IMR-90 (cell line): ENCODE results near the gene ADCY2. TPM values are rescaled to one million over a fixed set of nuclear protein-coding genes. Genes with fewer than 3 reads are reported as not detected.

Experiments
- ATAC-seq: fragments of 200-7000 bp; cut with Tn5 transposase; 2 replicates; pipeline ENCODE4 v1.9.1; 2020; ENCODE audit warnings: low read depth, mild to moderate bottlenecking, moderate library complexity
- BruUV-seq: library from RNA; stranded (reverse); fragments of 400-500 nt; replicated peaks from 2 replicates; lab custom pipeline; 2021; lab: Mats Ljungman, UMichigan
- CTCF ChIA-PET: fragments of 300-600 bp; formaldehyde crosslinking; extraction: SDS; loops from one replicate; lab custom pipeline; 2021; ENCODE audit warnings: antibody characterized with exemption; lab: Yijun Ruan, JAX
- POLR2A ChIA-PET: fragments of 300-600 bp; sonication (Branson Sonifier 250); formaldehyde crosslinking; loops from one replicate; lab custom pipeline; 2022; ENCODE audit warnings: antibody characterized with exemption; ENCODE audit not compliant: unreplicated experiment; lab: Charles Lee
- DNase-seq: peaks from one replicate; pipeline ENCODE4 v3.0.0; 2013
- H2AFZ ChIP-seq: replicated peaks from 2 replicates; pipeline ENCODE3; 2013; ENCODE audit warnings: low read length, mild to moderate bottlenecking; ENCODE audit not compliant: poor library complexity
- H2AK5ac ChIP-seq: 2 replicates; pipeline ENCODE4 v1.6.1; 2013; ENCODE audit warnings: low read depth, low read length, inconsistent platforms
- H2AK9ac ChIP-seq: replicated peaks from 2 replicates; pipeline ENCODE3; 2013; ENCODE audit warnings: mild to moderate bottlenecking, low read depth, low read length, moderate library complexity; ENCODE audit not compliant: poor library complexity
- H2BK120ac ChIP-seq: 2 replicates; pipeline ENCODE4 v1.6.1; 2013; ENCODE audit warnings: low read depth, low read length, inconsistent platforms
- H2BK15ac ChIP-seq: 3 replicates; pipeline ENCODE4 v1.6.1; 2013; ENCODE audit warnings: low read depth, low read length, inconsistent platforms
- H2BK20ac ChIP-seq: 2 replicates; pipeline ENCODE4 v1.6.1; 2013; ENCODE audit warnings: low read depth, mild to moderate bottlenecking, inconsistent platforms, low read length, moderate library complexity
- H2BK5ac ChIP-seq: 2 replicates; pipeline ENCODE4 v1.6.1; 2013; ENCODE audit warnings: mild to moderate bottlenecking, low read depth, low read length, inconsistent platforms; ENCODE audit not compliant: poor library complexity, severe bottlenecking
- H3K14ac ChIP-seq: replicated peaks from 2 replicates; pipeline ENCODE4 v1.6.1; 2013; ENCODE audit warnings: low read depth, low read length, inconsistent platforms
- H3K18ac ChIP-seq: 2 replicates; pipeline ENCODE4 v1.6.1; 2013; ENCODE audit warnings: low read depth, low read length, control low read depth
- H3K23ac ChIP-seq: 2 replicates; pipeline ENCODE4 v1.6.1; 2013; ENCODE audit warnings: low read depth, low read length, inconsistent platforms
- H3K27ac ChIP-seq: 2 replicates; pipeline ENCODE4 v1.5.1; 2013; ENCODE audit warnings: mild to moderate bottlenecking, control low read depth, low read length; ENCODE audit not compliant: insufficient read depth
- H3K27me3 ChIP-seq: 2 replicates; pipeline ENCODE4 v1.6.1; 2013; ENCODE audit warnings: low read length; ENCODE audit not compliant: control insufficient read depth, insufficient read depth
- H3K36me3 ChIP-seq: 2 replicates; pipeline ENCODE4 v1.6.1; 2013; ENCODE audit warnings: low read length, mixed read lengths; ENCODE audit not compliant: control insufficient read depth, insufficient read depth
- H3K4ac ChIP-seq: 2 replicates; pipeline ENCODE4 v1.6.1; 2013; ENCODE audit warnings: low read depth, low read length, inconsistent platforms
- H3K4me1 ChIP-seq: 2 replicates; pipeline ENCODE4 v1.6.1; 2013; ENCODE audit warnings: low read length, mixed read lengths; ENCODE audit not compliant: control insufficient read depth, insufficient read depth
- H3K4me2 ChIP-seq: 2 replicates; pipeline ENCODE4 v1.6.1; 2013; ENCODE audit warnings: low read depth, mild to moderate bottlenecking, control low read depth, low read length, moderate library complexity
- H3K4me3 ChIP-seq: 2 replicates; pipeline ENCODE4 v1.5.1; 2013; ENCODE audit warnings: low read depth, mild to moderate bottlenecking, control low read depth, low read length, moderate library complexity; ENCODE audit not compliant: insufficient read depth
- H3K56ac ChIP-seq: 2 replicates; pipeline ENCODE4 v1.6.1; 2013; ENCODE audit warnings: low read length, inconsistent platforms; ENCODE audit not compliant: insufficient read depth; ENCODE audit errors: extremely low read depth
- H3K79me1 ChIP-seq, 2 experiments: 2 replicates each; pipeline ENCODE4 v1.6.1; 2013; ENCODE audit warnings: low read length in 2 of 2, inconsistent platforms in 1 of 2, low read depth in 1 of 2
- H3K9ac ChIP-seq: 2 replicates; pipeline ENCODE4 v1.6.1; 2013; ENCODE audit warnings: low read depth, low read length, control low read depth
- H3K9me1 ChIP-seq: 2 replicates; pipeline ENCODE4 v1.6.1; 2013; ENCODE audit warnings: low read length, inconsistent platforms; ENCODE audit not compliant: insufficient read depth
- H3K9me3 ChIP-seq: 2 replicates; pipeline ENCODE4 v1.6.1; 2013; ENCODE audit warnings: low read length; ENCODE audit not compliant: control insufficient read depth, insufficient read depth
- H4K20me1 ChIP-seq: 2 replicates; pipeline ENCODE4 v1.6.1; 2013; ENCODE audit warnings: low read length, inconsistent platforms; ENCODE audit not compliant: insufficient read depth
- H4K5ac ChIP-seq: 2 replicates; pipeline ENCODE4 v1.6.1; 2013; ENCODE audit warnings: mild to moderate bottlenecking, low read depth, low read length, control low read depth
- H4K8ac ChIP-seq, 2 experiments: 2 replicates each; pipeline ENCODE4 v1.6.1; 2013; ENCODE audit warnings: low read depth in 2 of 2, low read length in 2 of 2, control low read depth in 1 of 2, inconsistent platforms in 1 of 2
- H4K91ac ChIP-seq: 2 replicates; pipeline ENCODE4 v1.6.1; 2013; ENCODE audit warnings: low read depth, low read length, inconsistent platforms; ENCODE audit not compliant: insufficient read depth
- BHLHE40 ChIP-seq: fragments of 150-350 bp; IDR thresholded peaks from 2 replicates; pipeline ENCODE4 v1.6.1; 2016; ENCODE audit warnings: mild to moderate bottlenecking, low read depth, low read length
- CEBPB ChIP-seq: IDR thresholded peaks from 2 replicates; pipeline ENCODE4 v1.6.1; 2012; ENCODE audit warnings: low read depth, low read length, improper control_type of control experiment
- CHD1 ChIP-seq: IDR thresholded peaks from 2 replicates; pipeline ENCODE4 v1.6.1; 2012; ENCODE audit warnings: low read depth, low read length, improper control_type of control experiment
- CTCF ChIP-seq: conservative IDR thresholded peaks from 2 replicates; pipeline ENCODE4 v1.5.1; 2012; ENCODE audit warnings: mild to moderate bottlenecking, low read depth, low read length, improper control_type of control experiment
- ELK1 ChIP-seq: fragments of 150-350 bp; IDR thresholded peaks from 2 replicates; pipeline ENCODE4 v1.6.1; 2016; ENCODE audit warnings: low read depth, mild to moderate bottlenecking, low read length, moderate library complexity, borderline replicate concordance
- FOS ChIP-seq: fragments of 150-350 bp; IDR thresholded peaks from 2 replicates; pipeline ENCODE4 v1.6.1; 2016; ENCODE audit warnings: low read depth, low read length
- MAFK ChIP-seq: IDR thresholded peaks from 2 replicates; pipeline ENCODE4 v1.6.1; 2012; ENCODE audit warnings: low read depth, low read length, improper control_type of control experiment
- MAZ ChIP-seq: IDR thresholded peaks from 2 replicates; pipeline ENCODE4 v1.6.1; 2012; ENCODE audit warnings: low read depth, mild to moderate bottlenecking, low read length, improper control_type of control experiment, moderate library complexity, borderline replicate concordance
- MXI1 ChIP-seq: IDR thresholded peaks from 2 replicates; pipeline ENCODE4 v1.6.1; 2012; ENCODE audit warnings: low read depth, mild to moderate bottlenecking, low read length, moderate library complexity, borderline replicate concordance
- NFE2L2 ChIP-seq: fragments of 150-350 bp; IDR thresholded peaks from 2 replicates; pipeline ENCODE4 v1.6.1; 2016; ENCODE audit warnings: low read depth, mild to moderate bottlenecking, low read length
- POLR2A ChIP-seq: IDR thresholded peaks from 2 replicates; pipeline ENCODE4 v1.6.1; 2012; ENCODE audit warnings: mild to moderate bottlenecking, low read depth, low read length
- RAD21 ChIP-seq: IDR thresholded peaks from 2 replicates; pipeline ENCODE4 v1.6.1; 2012; ENCODE audit warnings: low read length, improper control_type of control experiment
- RCOR1 ChIP-seq: IDR thresholded peaks from 2 replicates; pipeline ENCODE4 v1.6.1; 2012; ENCODE audit warnings: mild to moderate bottlenecking, low read length, improper control_type of control experiment; ENCODE audit not compliant: insufficient replicate concordance
- RFX5 ChIP-seq: IDR thresholded peaks from 2 replicates; pipeline ENCODE4 v1.8.0; 2012; ENCODE audit warnings: low read depth, mild to moderate bottlenecking, low read length, moderate library complexity
- SMC3 ChIP-seq: fragments of 150-350 bp; IDR thresholded peaks from 2 replicates; pipeline ENCODE4 v1.6.1; 2016; ENCODE audit warnings: low read depth, mild to moderate bottlenecking, antibody characterized with exemption, low read length, moderate library complexity
- USF2 ChIP-seq: fragments of 150-350 bp; IDR thresholded peaks from 2 replicates; pipeline ENCODE4 v1.6.1; 2017; ENCODE audit warnings: mild to moderate bottlenecking, antibody characterized with exemption, low read length, low read depth
- WGBS, 2 experiments: methylation state at CpG; one replicate each; pipeline versions ENCODE4 v1.1.5 to v1.1.7; 2013; ENCODE audit warnings: missing lambda C conversion rate in 2 of 2; ENCODE audit not compliant: insufficient read length in 1 of 2; ENCODE audit errors: extremely low coverage in 2 of 2; 5-methylcytosine and 5-hydroxymethylcytosine counted together
- dilution Hi-C: fragments of 300-500 bp; cut with HindIII; formaldehyde crosslinking; loops from one replicate; pipeline ENCODE4 v1.14.3; 2018; ENCODE audit warnings: low sequenced_read_pairs; ENCODE audit not compliant: unreplicated experiment
- in situ Hi-C: fragments of 300-500 bp; cut with MboI; formaldehyde crosslinking; loops from 3 replicates; pipeline ENCODE4 v1.14.3; 2019; ENCODE audit warnings: low sequenced_read_pairs, inconsistent platforms, mixed read lengths
- intact Hi-C: fragments of 100-400 bp; cut with micrococcal nuclease; formaldehyde crosslinking; loops from 2 replicates; pipeline ENCODE4 v1.10.0; 2022
- polyA plus RNA-seq, 3 experiments: library from polyadenylated mRNA; depleted of rRNA; stranded (reverse); fragments of >200 nt; gene quantifications; 2 replicates each; pipeline ENCODE4 v1.2.3, GENCODE V29; 2012; ENCODE audit warnings: low replicate concordance in 1 of 3
- total RNA-seq: library from RNA; depleted of rRNA; stranded (reverse); fragments of >200 nt; gene quantifications from 2 replicates; pipeline ENCODE4 v1.2.3, GENCODE V29; 2012

Gene ADCY2
- total and polyA plus RNA-seq, 2 of the 4 experiments (the other 2 are of a cell fraction), result not detected

GRCh38 chr5:7825630-7826029 lies 429.7 kb downstream of the ADCY2 start:
- no peak for DNase-seq
- intact Hi-C loops (no loop called here), dilution Hi-C loops (no loop called here), in situ Hi-C loops (no loop called here)
- H3K27ac ChIP-seq, result no peak overlapping the region
- no peak overlapping the region for H4K5ac ChIP-seq
- H3K79me1 ChIP-seq, result no peaks in the 10 kb centered on the region
- H3K9me3 ChIP-seq, result no peaks in the 10 kb centered on the region
- H2BK120ac ChIP-seq, result no peak overlapping the region
- H3K4ac ChIP-seq, result no peak overlapping the region
- no peak overlapping the region for H2BK15ac ChIP-seq
- H3K27me3 ChIP-seq, result peaks cover 4% of the 10 kb centered on the region
- no peak overlapping the region for H3K56ac ChIP-seq
- H3K4me2 ChIP-seq, result no peak overlapping the region
- no peak overlapping the region for H3K9ac ChIP-seq
- H3K4me3 ChIP-seq, result no peak overlapping the region
- TF ChIP-seq USF2, result no peak
- TF ChIP-seq BHLHE40, result no peak
- no peak for TF ChIP-seq CEBPB
- TF ChIP-seq CHD1, result no peak
- TF ChIP-seq NFE2L2, result no peak
- no peak for TF ChIP-seq RAD21
- TF ChIP-seq RFX5, result no peak
- no peak for TF ChIP-seq ELK1
- TF ChIP-seq SMC3, result no peak
- no peak for TF ChIP-seq CTCF
- TF ChIP-seq MAFK, result no peak
- no peak for TF ChIP-seq FOS
- no peak for TF ChIP-seq POLR2A
- TF ChIP-seq MXI1, result no peak
- no peak for TF ChIP-seq MAZ
- TF ChIP-seq RCOR1, result no peak
- WGBS, 2 experiments, result 45% methylated on average over 8 of the region's 11 CpGs; no CpG with 5 or more reads in 1 of the 2 experiments
- H4K20me1 ChIP-seq, result no peaks in the 10 kb centered on the region
- no peak overlapping the region for H2BK5ac ChIP-seq
- no peak overlapping the region for H2AK5ac ChIP-seq
- no peak overlapping the region for H2AFZ ChIP-seq
- H2BK20ac ChIP-seq, result no peak overlapping the region
- no peak for ATAC-seq
- no peak overlapping the region for H3K23ac ChIP-seq
- POLR2A ChIA-PET, result no interaction called here
- H3K36me3 ChIP-seq, result no peaks in the 10 kb centered on the region
- no peak overlapping the region for H3K18ac ChIP-seq
- H4K8ac ChIP-seq, result no peak overlapping the region
- no TSS peak for BruUV-seq
- no peaks in the 10 kb centered on the region for H3K9me1 ChIP-seq
- H3K4me1 ChIP-seq, result no peaks in the 10 kb centered on the region
- no peak overlapping the region for H4K91ac ChIP-seq
- CTCF ChIA-PET, result no interaction called here
- H2AK9ac ChIP-seq, result no peak overlapping the region
- no peak overlapping the region for H3K14ac ChIP-seq
